Measurements from ENCODE around the gene UNC79. TPM values are rescaled to one million over a fixed set of nuclear protein-coding genes. Genes with fewer than 3 reads are reported as not detected.

UNC79 gene
- total and polyA plus RNA-seq, 2 donors (not counting 3 experiments of a cell fraction or from before 2014, with no cell fraction given): not detected

GRCh38 chr14:93736378-93737014 lies 305.8 kb downstream of the UNC79 start:
- intact Hi-C loops (cut with micrococcal nuclease): no loop called here
- Histone ChIP-seq H3K79me2 (ENCODE audit: control insufficient read depth, insufficient read depth, low read length) (no peaks in the 10 kb centered on the region), H3K9me1 (replicated peaks; ENCODE audit: control insufficient read depth, extremely low read depth, insufficient read depth, low read length) (no peaks in the 10 kb centered on the region), H3K9ac (replicated peaks; ENCODE audit: extremely low read depth, insufficient read depth, low read length) (no peak overlapping the region), H3K4me2 (ENCODE audit: insufficient read depth, low read length) (no peak overlapping the region), H3K4me3 (replicated peaks in 1 of 3; ENCODE audit: insufficient read depth in 1 of 3, low read depth in 1 of 3, low read length in 3 of 3) (no peak overlapping the region), H3K4me1 (ENCODE audit: control insufficient read depth, extremely low read depth, insufficient read depth, low read length) (no peaks in the 10 kb centered on the region), H3K36me3 (ENCODE audit: control insufficient read depth in 2 of 2, extremely low read depth in 1 of 2, insufficient read depth in 2 of 2, low read length in 2 of 2) (no peaks in the 10 kb centered on the region), H3K27ac (ENCODE audit: insufficient read depth, low read depth, low read length) (no peak overlapping the region), H3K9me3 (replicated peaks; ENCODE audit: control insufficient read depth, insufficient read depth, low read length) (no peaks in the 10 kb centered on the region), H3K27me3 (ENCODE audit: control insufficient read depth in 2 of 2, insufficient read depth in 2 of 2, low read length in 2 of 2) (no peaks in the 10 kb centered on the region), H2AFZ (ENCODE audit: low read depth, low read length) (no peak overlapping the region), H4K20me1 (replicated peaks; ENCODE audit: control insufficient read depth, extremely low read depth, insufficient read depth, low read length) (no peaks in the 10 kb centered on the region)
- BruUV-seq (replicated peaks): no TSS peak
- ChIA-PET POLR2A (no interaction called here), CTCF (no interaction called here)
- no peak for FAIRE-seq
- no peak for DNase-seq (ENCODE audit: low read depth, low spot score)
- no peak for TF ChIP-seq MAX (IDR thresholded peaks at IDR 0.05; ENCODE audit: insufficient read depth, insufficient read length)
- TF ChIP-seq POLR2A (IDR thresholded peaks at IDR 0.05; ENCODE audit: low read depth, low read length): no peak
- no peak for TF ChIP-seq FOS (IDR thresholded peaks at IDR 0.05; ENCODE audit: borderline replicate concordance, insufficient read depth, low read length)
- TF ChIP-seq POLR2AphosphoS5 (IDR thresholded peaks at IDR 0.05; ENCODE audit: insufficient read depth, low read depth, low read length): no peak
- no peak for TF ChIP-seq MYC (IDR thresholded peaks at IDR 0.05; ENCODE audit: low read depth, low read length)
- no peak for TF ChIP-seq GATA2 (IDR thresholded peaks at IDR 0.05; ENCODE audit: insufficient read depth, insufficient read length, low read depth, low read length)
- no peak for TF ChIP-seq CTCF (IDR thresholded peaks at IDR 0.05; ENCODE audit: extremely low read depth in 1 of 2, insufficient read depth in 1 of 2, low read depth in 1 of 2, low read length in 2 of 2)
- no peak for TF ChIP-seq EZH2 (IDR thresholded peaks at IDR 0.05; ENCODE audit: borderline replicate concordance, low read depth, low read length, severe bottlenecking)
- no peak for TF ChIP-seq JUN (IDR thresholded peaks at IDR 0.05; ENCODE audit: borderline replicate concordance, insufficient read depth, insufficient read length, low read depth)
- dilution Hi-C loops (cut with MboI; ENCODE audit: extremely low pct_ligation_motif_present, low sequenced_read_pairs): no loop called here

Measured in endothelial cell of umbilical vein (primary cell).